ENCODE results near the gene MAP2K2.
A peak's percentile ranks its signal among the peaks of the same experiment; 100 is the strongest.

MAP2K2 gene

GRCh38 chr19:4083677-4084546 lies 40.0 kb downstream of the MAP2K2 start:
- H3K4me1 Mint-ChIP-seq (ENCODE audit: low read depth): peaks cover 55% of the 10 kb centered on the region
- no peaks in the 10 kb centered on the region for H3K36me3 Mint-ChIP-seq (ENCODE audit: low read depth)
- H3K4me3 Mint-ChIP-seq: peak overlapping the region; percentile 37
- H3K27me3 Mint-ChIP-seq: no peaks in the 10 kb centered on the region
- no peak overlapping the region for H3K27ac Mint-ChIP-seq
- no peaks in the 10 kb centered on the region for H3K9me3 Mint-ChIP-seq

DNA sequence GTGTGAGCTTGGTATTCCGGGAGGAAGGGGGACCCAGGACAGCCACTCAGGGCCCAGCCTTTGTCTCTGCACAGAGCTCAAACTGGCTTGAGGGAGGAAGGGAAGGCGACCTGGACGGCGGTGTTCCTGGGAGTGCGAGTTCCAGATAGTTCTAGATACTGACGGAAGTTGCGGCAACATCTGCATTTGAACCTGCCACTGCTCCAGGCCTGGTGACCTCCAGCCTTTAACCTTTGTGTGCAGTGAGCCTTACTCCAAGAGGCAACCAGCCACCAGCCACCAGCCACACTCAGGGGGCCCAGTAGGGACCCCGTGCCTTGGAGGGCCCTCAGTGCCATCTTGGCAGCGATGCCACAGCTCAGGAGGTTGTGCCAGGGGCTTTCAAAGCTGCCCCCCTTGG lies 41.8 kb downstream of the MAP2K2 start:
- Mint-ChIP-seq H3K9me3 (no peaks in the 10 kb centered on the region), H3K27me3 (no peaks in the 10 kb centered on the region), H3K4me1 (ENCODE audit: low read depth) (peaks cover 55% of the 10 kb centered on the region), H3K4me3 (no peak overlapping the region), H3K36me3 (ENCODE audit: low read depth) (no peaks in the 10 kb centered on the region), H3K27ac (no peak overlapping the region)

DNA sequence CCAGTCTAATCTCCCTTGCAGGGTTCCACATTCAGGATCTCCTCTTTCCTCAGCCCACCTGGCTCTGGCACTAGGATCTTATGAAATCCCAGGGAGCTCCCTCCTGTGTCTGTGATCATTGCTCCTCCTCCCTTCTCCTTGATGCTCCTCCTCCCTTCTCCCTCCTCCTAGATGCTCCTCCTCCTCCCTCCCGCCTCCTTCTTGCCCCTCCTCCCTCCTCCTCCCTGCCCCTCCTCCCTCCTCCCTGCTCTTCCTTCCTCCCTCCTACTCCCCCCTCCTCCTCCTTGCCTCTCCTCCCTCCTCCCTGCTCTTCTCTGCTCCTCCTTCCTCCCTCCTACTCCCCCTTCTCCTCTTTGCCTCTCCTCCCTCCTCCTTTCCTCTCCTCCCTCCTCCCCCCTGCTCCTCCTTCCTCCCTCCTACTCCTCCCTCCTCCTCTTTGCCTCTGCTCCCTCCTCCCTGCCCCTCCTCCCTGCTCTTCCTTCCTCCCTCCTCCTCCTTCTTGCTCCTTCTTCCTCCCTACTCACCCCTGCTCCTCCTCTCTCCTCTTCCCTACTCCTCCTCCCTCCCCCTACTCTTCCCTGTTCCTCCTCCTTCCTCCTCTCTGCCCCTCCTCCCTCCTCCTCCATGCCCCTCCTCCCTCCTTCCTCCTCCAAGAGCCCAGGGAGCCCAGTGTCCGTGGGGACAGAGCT lies 42.3 kb downstream of the MAP2K2 start:
- Mint-ChIP-seq H3K9me3 (no peaks in the 10 kb centered on the region), H3K36me3 (ENCODE audit: low read depth) (no peaks in the 10 kb centered on the region), H3K4me3 (no peak overlapping the region), H3K4me1 (ENCODE audit: low read depth) (peaks cover 55% of the 10 kb centered on the region), H3K27ac (no peak overlapping the region), H3K27me3 (no peaks in the 10 kb centered on the region)

DNA sequence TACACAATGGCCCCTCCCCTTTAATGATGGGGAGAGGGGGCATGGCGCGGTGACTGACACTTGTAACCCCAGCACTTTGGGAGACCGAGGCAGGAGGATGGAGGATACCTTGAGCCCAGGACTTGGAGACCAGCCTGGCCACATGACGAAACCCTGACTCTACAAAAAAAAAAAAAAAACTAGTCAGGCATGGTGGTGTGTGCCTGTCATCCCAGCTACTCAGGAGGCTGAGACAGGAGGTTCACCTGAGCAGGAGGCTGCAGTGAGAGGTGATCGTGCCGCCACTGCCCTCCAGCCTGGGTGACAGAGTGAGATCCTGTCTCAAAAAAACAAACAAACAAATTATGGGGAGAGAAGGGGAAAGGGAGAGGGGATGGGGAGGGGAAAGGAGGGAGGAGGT lies 43.4 kb downstream of the MAP2K2 start:
- no peak overlapping the region for H3K4me3 Mint-ChIP-seq
- H3K9me3 Mint-ChIP-seq: no peaks in the 10 kb centered on the region
- H3K4me1 Mint-ChIP-seq (ENCODE audit: low read depth): peaks cover 50% of the 10 kb centered on the region
- no peaks in the 10 kb centered on the region for H3K27me3 Mint-ChIP-seq
- no peaks in the 10 kb centered on the region for H3K36me3 Mint-ChIP-seq (ENCODE audit: low read depth)
- H3K27ac Mint-ChIP-seq: no peak overlapping the region

DNA sequence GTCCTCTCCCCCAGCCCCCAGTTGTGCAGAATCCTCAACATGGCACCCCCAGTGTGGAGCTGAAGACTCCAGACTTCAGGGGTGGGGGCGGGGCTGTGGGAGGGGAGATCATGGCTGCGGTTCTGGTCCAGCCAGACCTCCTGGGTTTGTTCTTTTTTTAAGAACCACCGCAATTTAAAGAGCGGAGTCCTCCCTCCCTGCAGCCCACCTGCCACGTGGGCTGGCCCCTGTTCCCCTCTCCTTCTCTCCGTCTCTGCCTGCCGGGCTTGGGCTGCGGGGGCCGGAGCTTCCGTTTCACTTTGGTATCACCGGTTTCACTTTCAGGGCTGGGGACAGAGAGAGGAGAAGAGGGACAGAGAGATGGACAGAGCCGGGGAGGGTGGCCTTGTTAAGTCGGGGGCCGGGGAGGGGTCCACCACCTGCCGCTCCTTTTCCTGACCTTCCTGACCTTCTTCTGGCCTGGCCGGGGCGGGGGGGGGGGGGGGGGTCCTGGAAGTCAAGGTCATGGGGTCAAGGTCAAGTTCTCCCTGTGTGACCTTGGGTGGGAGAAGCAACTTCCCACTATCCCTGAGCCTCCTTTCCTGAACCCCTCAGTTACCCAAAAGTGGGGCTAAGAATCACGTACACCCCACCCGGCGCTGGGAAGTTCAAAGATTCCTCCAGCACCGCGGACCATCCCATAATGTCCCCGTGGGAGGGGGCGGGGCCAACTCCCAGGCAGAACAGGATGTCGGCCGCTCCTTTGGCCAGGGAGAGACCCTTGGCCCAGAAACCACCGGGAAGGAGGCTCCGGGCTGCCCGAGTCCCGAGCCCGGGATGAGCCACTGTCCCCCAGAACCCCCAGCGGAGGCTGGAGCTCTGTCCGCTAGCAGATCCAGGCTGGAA lies 45.9 kb downstream of the MAP2K2 start:
- peak overlapping the region; percentile 86 for H3K27ac Mint-ChIP-seq

GRCh38 chr19:4077007-4077374 lies 46.9 kb downstream of the MAP2K2 start:
- H3K4me3 Mint-ChIP-seq: peak overlapping the region; percentile 66
- H3K36me3 Mint-ChIP-seq (ENCODE audit: low read depth): no peaks in the 10 kb centered on the region
- peaks cover 40% of the 10 kb centered on the region for H3K4me1 Mint-ChIP-seq (ENCODE audit: low read depth)
- no peaks in the 10 kb centered on the region for H3K27me3 Mint-ChIP-seq
- peak overlapping the region; percentile 86 for H3K27ac Mint-ChIP-seq
- no peaks in the 10 kb centered on the region for H3K9me3 Mint-ChIP-seq

More for the DNA sequence above, 45.9 kb downstream of the MAP2K2 start:
- Mint-ChIP-seq H3K4me3 (peak overlapping the region; percentile 66), H3K36me3 (ENCODE audit: low read depth) (no peaks in the 10 kb centered on the region), H3K9me3 (no peaks in the 10 kb centered on the region), H3K4me1 (ENCODE audit: low read depth) (peaks cover 42% of the 10 kb centered on the region), H3K27me3 (no peaks in the 10 kb centered on the region)

DNA sequence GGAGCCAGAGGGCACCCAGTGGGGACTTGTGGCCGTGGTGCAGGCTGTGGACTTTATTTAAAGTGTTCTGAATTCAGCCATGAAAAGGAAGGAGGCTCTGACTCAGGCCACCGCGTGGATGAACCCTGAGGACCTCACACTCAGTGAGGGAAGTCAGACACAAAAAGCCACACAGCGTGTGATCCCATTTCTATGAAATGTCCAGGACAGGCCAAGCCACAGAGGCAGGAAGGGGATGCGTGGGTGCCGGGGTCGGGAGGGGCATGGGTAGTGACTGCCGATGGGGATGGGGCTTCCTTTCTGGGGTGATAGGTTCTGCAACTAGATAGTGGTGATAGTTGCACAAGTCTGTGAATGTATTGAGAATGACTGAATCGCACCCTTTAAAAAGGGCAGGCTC lies 48.5 kb downstream of the MAP2K2 start:
- H3K27me3 Mint-ChIP-seq: no peaks in the 10 kb centered on the region
- H3K4me1 Mint-ChIP-seq (ENCODE audit: low read depth): peaks cover 40% of the 10 kb centered on the region
- no peak overlapping the region for H3K4me3 Mint-ChIP-seq
- peak overlapping the region; percentile 86 for H3K27ac Mint-ChIP-seq
- no peaks in the 10 kb centered on the region for H3K9me3 Mint-ChIP-seq
- H3K36me3 Mint-ChIP-seq (ENCODE audit: low read depth): no peaks in the 10 kb centered on the region

DNA sequence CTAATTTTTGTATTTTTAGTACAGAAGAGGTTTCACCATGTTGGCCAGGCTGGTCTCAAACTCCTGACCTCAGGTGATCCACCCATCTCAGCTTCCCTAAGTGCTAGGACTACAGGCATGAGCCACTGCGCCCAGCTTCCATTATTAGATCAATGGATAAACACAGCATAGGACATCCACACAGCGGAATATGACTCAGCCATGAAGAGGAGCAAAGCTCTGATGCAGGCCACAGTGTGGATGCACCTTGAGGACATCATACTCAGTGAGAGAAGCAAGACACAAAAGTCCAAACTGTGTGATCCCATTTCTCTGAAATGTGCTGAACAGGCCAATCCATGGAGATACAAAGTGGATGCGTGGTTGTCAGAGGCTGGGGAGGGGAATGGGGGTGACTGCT lies 52.3 kb downstream of the MAP2K2 start:
- H3K4me1 Mint-ChIP-seq (ENCODE audit: low read depth): peaks cover 34% of the 10 kb centered on the region
- no peak overlapping the region for H3K4me3 Mint-ChIP-seq
- H3K9me3 Mint-ChIP-seq: no peaks in the 10 kb centered on the region
- H3K27ac Mint-ChIP-seq: no peak overlapping the region
- no peaks in the 10 kb centered on the region for H3K36me3 Mint-ChIP-seq (ENCODE audit: low read depth)
- H3K27me3 Mint-ChIP-seq: no peaks in the 10 kb centered on the region

DNA sequence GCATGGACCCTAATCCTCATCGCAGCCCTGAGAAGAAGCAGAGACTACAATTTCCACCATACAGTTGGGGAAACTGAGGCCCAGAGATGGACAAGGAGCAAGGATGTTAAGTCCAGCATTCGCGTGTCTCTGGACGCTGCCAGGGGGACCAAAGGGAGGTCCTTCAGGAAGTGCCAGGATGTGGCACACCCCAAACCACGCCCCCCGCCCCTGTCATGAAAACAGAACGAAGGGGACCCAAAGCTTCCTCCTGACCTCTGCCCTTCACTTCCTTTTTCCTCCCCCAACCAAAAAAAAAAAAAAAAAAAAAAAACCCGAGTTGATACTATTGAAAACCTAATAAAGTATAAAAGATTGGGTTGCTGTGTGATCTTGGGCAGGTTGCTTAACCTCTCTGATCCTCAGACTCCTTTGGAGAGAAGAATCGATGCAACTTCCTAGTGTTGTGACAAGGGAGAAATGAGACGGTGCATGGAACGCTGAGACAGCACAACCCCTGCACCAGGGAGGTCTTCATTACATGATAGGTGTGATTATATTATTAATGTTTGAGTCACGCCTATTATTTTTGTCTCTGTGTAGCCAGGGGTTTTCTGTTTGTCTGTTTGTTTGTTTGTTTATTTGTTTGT lies 54.5 kb downstream of the MAP2K2 start:
- Mint-ChIP-seq H3K36me3 (ENCODE audit: low read depth) (no peaks in the 10 kb centered on the region), H3K4me3 (peak overlapping the region; percentile 40), H3K4me1 (ENCODE audit: low read depth) (peaks cover 22% of the 10 kb centered on the region), H3K27me3 (no peaks in the 10 kb centered on the region), H3K27ac (peak overlapping the region; percentile 40), H3K9me3 (no peaks in the 10 kb centered on the region)

DNA sequence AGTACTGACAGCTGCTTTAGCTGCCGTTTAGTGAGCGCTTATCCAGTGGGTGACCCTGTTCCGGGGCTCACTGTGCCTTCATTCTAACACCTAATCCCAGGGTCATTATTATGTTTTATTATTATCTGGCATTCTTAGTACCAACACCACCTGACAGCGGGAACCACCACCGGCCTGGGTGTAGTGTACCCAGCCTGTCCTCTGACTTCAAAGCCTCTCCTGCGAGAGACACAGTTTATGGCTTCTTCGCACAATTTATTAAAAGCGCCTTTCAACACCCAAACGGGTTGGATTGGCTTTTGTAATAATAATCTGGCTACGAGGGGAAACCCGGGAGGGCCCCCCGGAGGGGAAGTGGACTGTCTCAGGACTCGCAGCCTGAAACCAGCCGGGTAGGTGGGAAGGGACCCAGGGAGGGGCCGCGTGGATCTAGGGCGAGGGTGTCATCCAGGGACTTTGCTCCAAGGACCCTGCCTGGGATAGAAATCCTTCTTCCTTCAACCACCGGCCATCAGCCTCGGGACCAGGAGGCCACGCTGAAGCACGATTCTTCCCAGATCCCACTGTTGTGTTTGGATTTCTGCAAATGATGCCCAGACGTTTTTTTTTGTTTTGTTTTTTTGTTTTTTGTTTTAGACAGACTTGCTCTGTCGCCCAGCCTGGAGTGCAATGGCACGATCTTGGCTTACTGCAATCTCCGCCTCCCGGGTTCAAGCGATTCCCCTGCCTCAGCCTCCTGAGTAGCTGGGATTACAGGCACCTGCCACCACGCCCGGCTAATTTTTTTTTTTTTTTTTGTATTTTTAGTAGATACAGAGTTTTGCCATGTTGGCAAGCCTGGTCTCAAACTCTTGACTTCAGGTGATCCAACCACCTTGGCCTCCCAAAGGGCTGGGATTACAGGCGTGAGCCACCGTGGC lies 55.6 kb downstream of the MAP2K2 start:
- Mint-ChIP-seq H3K27me3 (no peaks in the 10 kb centered on the region), H3K36me3 (ENCODE audit: low read depth) (peaks cover 5% of the 10 kb centered on the region), H3K4me3 (peak overlapping the region; percentile 80), H3K27ac (peak overlapping the region; percentile 81), H3K9me3 (no peaks in the 10 kb centered on the region), H3K4me1 (ENCODE audit: low read depth) (peaks cover 26% of the 10 kb centered on the region)

GRCh38 chr19:4067396-4068046 lies 56.4 kb downstream of the MAP2K2 start:
- no peaks in the 10 kb centered on the region for H3K9me3 Mint-ChIP-seq
- peaks cover 34% of the 10 kb centered on the region for H3K4me1 Mint-ChIP-seq (ENCODE audit: low read depth)
- peak overlapping the region; percentile 80 for H3K4me3 Mint-ChIP-seq
- peak overlapping the region; percentile 81 for H3K27ac Mint-ChIP-seq
- H3K36me3 Mint-ChIP-seq (ENCODE audit: low read depth): peaks cover 5% of the 10 kb centered on the region
- no peaks in the 10 kb centered on the region for H3K27me3 Mint-ChIP-seq

GRCh38 chr19:4066682-4067395 lies 57.1 kb downstream of the MAP2K2 start, which contains the start of gene ZBTB7A:
Gene ZBTB7A, minus strand, starts transcription at chr19:4066899. Its CDS starts 11,667 bp downstream, at chr19:4055232.
- no peaks in the 10 kb centered on the region for H3K27me3 Mint-ChIP-seq
- H3K36me3 Mint-ChIP-seq (ENCODE audit: low read depth): peaks cover 5% of the 10 kb centered on the region
- H3K4me1 Mint-ChIP-seq (ENCODE audit: low read depth): peaks cover 40% of the 10 kb centered on the region
- peak within 1 kb of the TSS; percentile 31 for H3K27ac Mint-ChIP-seq
- H3K9me3 Mint-ChIP-seq: no peaks in the 10 kb centered on the region
- peak within 1 kb of the TSS; percentile 80 for H3K4me3 Mint-ChIP-seq

- peaks cover 44% of the 10 kb centered on the region for H3K4me1 Mint-ChIP-seq (ENCODE audit: low read depth)
- peak overlapping the region; percentile 23 for H3K4me3 Mint-ChIP-seq
- no peaks in the 10 kb centered on the region for H3K9me3 Mint-ChIP-seq
- no peaks in the 10 kb centered on the region for H3K27me3 Mint-ChIP-seq
- no peak overlapping the region for H3K27ac Mint-ChIP-seq
- H3K36me3 Mint-ChIP-seq (ENCODE audit: low read depth): peaks cover 5% of the 10 kb centered on the region
Observed at GRCh38 chr19:4066176-4066606, 57.7 kb downstream of the MAP2K2 start.

All from stimulated activated naive CD8-positive, alpha-beta T cell treated with anti-CD3 and anti-CD28 coated beads, Interleukin-15, Interleukin-2, amounts not matched to agents 100 ng/mL and 50 ng/mL, for 24 hours (primary cell).